Fibroblast of the aortic adventitia (primary cell): ENCODE results near the gene SDC3. TPM values are rescaled to one million over a fixed set of nuclear protein-coding genes. Genes with fewer than 3 reads are reported as not detected.

ENCODE experiments used
- DNase-seq: peaks from one replicate; pipeline ENCODE4 v3.0.0-alpha.2; 2010; ENCODE audit warnings: low read depth
- H3K4me3 ChIP-seq: 2 replicates; pipeline ENCODE4 v1.5.1; 2011; ENCODE audit warnings: low read depth, mild to moderate bottlenecking, control low read depth, low read length, moderate library complexity
- total RNA-seq: library from RNA; depleted of rRNA; stranded (reverse); fragments of >200 nt; gene quantifications from 2 replicates; pipeline ENCODE4 v1.2.3, GENCODE V29; 2012; ENCODE audit warnings: low replicate concordance
- TF ChIP-seq, protein P1 (sequence below): IDR thresholded peaks from 2 replicates; pipeline ENCODE4 v1.5.1; 2011; ENCODE audit warnings: mild to moderate bottlenecking, low read length, control low read depth, inconsistent platforms; ENCODE audit not compliant: insufficient read depth

Gene SDC3
- total RNA-seq, 1 donor = 47.5 TPM

DNA sequence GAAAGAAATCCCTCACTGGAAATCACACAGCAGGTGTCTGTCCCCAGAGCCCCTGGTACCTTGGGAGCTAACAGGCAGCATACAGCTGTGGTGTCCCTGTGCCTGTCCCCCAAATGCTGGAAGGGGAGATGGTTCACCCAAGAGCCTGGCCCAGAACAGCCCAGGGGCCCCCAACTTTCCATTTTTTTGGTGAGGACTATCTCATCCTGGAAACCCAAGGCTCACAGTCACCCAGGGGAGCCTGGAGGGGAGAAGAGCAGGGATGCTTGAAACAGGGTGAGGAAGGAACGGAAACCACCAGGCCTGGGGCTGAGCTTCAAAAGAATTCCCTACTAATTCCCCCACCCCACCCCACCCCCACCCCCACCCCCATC is 3.6 kb downstream of the SDC3 start:
- no peak for DNase-seq
- TF ChIP-seq, protein P1, sequence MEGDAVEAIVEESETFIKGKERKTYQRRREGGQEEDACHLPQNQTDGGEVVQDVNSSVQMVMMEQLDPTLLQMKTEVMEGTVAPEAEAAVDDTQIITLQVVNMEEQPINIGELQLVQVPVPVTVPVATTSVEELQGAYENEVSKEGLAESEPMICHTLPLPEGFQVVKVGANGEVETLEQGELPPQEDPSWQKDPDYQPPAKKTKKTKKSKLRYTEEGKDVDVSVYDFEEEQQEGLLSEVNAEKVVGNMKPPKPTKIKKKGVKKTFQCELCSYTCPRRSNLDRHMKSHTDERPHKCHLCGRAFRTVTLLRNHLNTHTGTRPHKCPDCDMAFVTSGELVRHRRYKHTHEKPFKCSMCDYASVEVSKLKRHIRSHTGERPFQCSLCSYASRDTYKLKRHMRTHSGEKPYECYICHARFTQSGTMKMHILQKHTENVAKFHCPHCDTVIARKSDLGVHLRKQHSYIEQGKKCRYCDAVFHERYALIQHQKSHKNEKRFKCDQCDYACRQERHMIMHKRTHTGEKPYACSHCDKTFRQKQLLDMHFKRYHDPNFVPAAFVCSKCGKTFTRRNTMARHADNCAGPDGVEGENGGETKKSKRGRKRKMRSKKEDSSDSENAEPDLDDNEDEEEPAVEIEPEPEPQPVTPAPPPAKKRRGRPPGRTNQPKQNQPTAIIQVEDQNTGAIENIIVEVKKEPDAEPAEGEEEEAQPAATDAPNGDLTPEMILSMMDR = no peak
- no peak overlapping the region for H3K4me3 ChIP-seq

DNA sequence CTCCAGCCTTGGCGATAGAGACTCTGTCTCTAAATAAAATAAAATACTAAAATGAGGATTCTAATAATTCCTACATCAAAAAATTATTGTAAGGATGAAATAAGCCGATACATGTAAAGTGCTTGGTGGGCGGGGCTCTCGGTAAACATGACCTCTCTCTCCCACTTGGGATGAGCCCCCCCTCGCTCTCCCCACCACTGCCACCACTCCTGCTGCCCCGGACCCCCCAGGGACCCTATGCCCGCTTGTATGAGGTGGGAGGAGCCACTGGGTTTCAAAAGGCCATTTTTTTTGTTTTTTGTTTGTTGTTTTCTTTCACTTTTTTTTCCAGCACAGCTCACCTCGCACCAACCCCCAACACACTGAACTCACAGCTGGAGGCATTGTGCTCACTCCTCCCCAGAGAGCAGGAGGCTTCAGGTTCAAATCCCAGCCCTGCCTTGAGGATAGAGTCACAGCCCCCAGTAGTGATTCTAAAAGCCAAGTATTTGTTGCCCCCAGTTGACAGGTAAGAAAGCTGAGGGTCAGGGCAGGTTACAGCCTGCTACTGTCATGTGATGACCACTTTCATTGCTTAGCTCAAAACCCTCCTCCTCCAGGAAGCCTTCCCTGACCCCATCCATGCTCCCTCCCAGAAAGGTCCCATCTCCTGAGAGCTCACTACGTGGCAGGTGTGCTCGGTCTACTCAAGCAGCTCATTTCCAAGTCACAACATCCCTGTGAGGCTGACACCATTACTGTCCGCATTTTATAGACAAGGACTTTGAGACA is 4.2 kb downstream of the SDC3 start:
- no peak overlapping the region for H3K4me3 ChIP-seq
- TF ChIP-seq, protein P1 = no peak
- no peak for DNase-seq

DNA sequence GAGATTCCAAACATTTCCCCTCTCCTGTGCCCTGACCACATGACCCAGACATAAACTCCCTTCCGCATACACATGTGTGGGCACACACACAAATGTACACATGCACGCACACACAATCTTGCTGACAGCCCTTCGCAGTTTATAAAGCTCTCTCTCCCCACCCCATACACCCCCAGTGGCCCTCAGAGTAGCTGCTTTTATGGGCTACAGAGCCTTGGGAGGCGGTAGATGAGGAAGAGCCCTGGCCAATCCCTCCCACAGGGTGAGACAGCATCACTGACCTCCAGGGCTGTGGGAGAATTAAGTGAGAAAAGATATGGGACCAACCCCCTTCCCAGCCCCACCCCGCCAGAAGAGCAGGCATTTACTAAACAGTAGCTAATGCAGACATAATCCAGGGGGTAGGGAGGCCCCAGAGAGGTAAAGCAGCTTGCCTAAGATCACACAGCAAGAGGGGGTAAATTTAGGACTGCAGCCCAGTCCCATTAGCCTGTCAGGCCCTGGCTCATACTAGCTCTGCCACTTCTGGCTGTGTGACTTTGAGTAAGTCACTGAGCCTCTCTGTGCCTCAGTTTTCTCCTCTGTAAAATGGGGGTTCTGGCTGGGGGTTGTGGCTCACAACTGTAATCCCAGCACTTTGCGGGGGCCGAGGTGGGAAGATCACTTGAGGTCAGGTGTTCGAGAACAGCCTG is 5.1 kb downstream of the SDC3 start:
- DNase-seq = no peak
- TF ChIP-seq, protein P1 = no peak
- H3K4me3 ChIP-seq = no peak overlapping the region

DNA sequence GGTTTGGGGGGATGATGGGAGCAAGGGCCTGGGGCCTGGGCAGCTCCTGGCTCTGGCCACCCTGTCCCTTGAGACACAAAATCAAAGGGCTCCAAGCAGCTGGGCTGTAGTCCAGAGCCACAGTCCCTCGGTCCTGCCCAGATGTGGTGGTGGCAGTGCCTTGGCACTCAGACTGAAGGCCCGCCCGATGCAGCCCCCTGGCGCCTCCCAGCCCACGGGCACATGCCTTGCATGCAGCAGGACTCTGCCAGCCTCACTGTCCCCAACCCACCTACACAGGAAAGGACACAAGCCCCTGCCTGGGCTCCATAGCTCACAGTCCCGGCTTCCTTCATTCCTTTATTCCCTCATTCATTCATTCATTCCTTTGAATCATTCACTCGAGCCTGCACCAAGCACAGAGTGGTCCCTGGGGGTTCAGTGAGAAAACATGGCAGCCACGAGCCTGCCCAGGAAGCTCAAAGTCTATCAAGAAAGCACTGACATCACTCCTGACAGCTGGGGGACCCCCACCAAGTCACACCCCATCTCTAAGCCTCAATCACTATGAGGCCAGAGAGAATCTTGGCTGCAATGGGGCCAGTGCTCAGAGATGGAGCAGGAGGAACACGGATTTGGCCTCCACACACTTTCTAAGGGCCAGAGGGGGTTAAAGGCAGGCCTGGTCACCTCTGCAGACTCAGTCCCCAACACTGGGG is 5.8 kb downstream of the SDC3 start:
- no peak for DNase-seq
- no peak overlapping the region for H3K4me3 ChIP-seq
- TF ChIP-seq, protein P1 = no peak

DNA sequence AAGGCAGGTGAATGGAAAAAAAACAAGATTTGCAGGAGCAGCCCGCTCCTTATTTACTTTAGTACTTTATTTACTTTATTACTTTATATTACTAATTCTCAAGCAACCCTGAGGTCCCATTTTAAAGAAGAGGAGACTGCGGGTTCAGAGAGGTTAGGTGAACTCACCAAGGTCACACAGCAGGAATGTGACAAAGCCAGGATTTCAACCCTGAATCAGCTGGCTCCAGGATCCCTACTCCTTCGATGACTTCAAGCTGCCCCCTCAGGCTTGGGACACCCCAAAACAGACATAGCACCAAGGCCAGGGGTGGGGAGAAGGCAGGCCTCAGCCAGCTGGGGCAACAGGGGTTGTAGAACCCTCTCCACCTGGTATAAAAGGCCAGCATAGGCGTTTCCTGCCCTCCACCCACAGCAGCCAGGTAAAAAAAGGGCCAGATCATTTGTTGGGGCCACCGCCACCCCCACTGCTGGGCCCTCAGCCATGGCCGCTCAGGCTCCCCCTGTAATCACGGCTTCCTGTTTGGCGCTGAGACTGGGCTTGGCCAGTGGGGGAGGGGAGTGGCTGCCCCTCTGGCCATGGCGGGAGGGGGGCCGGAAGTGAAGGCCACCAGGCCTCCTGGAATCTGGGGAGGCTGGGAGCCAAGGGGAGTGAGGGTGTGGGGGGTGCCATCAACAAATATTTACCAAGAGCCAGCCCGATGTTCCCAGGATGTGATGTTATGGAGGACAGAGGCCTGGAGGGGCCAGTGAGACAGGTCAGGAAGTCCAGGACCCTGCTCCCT is 6.6 kb downstream of the SDC3 start:
- DNase-seq = no peak
- H3K4me3 ChIP-seq = no peak overlapping the region
- TF ChIP-seq, protein P1 = no peak

DNA sequence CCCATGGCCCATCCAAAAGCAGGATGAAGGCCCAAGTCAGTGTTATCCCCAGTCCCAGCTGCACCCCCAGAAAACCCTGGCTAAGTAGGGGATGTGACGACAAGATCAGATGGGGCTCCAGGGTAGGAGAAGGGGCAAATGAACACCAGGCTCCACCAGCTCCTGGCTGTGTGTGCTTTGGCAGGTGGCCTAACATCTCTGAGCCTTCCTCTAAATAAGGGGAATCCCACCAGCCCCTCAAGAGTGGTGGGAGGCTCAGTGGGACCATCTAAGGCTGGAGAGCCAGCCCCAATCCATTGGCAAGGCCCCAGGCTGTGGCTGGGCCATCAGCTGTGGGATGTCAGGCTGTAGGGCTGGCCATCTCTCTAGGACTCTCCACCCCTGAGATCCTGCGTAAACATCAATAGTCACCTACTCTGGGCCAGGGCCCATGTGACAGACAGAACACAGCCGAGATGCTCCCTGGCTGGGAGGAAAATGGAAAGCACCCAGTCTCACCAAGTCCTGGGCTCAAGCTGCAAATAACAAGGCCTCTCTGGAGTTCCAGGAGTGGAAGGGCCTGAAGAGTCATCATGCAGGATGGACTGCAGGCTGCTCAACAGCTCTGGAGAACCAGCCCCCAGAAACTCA is 7.5 kb downstream of the SDC3 start:
- TF ChIP-seq, protein P1 = no peak
- DNase-seq = no peak

More for the DNA sequence above, 7.5 kb downstream of the SDC3 start:
- H3K4me3 ChIP-seq = no peak overlapping the region
